Measurements from ENCODE around the gene FBXL7.

Gene FBXL7

DNA sequence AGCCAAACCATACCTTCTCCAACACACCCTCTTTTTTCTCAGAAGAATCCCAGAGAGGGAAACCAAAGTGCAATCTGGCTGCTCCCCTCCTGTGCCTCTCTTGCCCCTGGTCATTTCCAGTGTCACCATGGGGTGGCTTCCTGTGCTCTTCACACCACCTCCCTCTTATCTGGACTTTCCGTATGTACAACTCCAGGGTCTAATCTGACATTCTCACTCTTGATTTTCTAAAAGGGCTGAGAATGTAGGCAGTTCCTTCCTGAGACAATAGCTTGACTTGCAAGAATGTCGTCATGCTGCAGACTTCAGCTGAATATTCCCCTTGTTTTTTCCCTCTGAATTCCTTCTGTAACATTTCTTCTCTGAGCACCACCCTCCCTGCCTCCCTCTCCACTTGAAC lies 110.2 kb downstream of the FBXL7 start:
- Histone ChIP-seq H4K20me1 (ENCODE audit: insufficient read depth, low read length) (no peaks in the 10 kb centered on the region), H3K9me3 (ENCODE audit: insufficient read depth, low read length, severe bottlenecking) (no peaks in the 10 kb centered on the region), H3K27ac (ENCODE audit: low read length) (no peak overlapping the region), H3K4me3 (ENCODE audit: low read depth in 1 of 2, low read length in 2 of 2) (no peak overlapping the region), H3K27me3 (ENCODE audit: insufficient read depth, low read length, poor library complexity) (no peaks in the 10 kb centered on the region), H3K4me1 (ENCODE audit: insufficient read depth, low read length) (no peaks in the 10 kb centered on the region), H3K9ac (ENCODE audit: low read depth, low read length) (no peak overlapping the region), H3K36me3 (ENCODE audit: insufficient read depth, low read length) (no peaks in the 10 kb centered on the region), H2AFZ (ENCODE audit: low read depth, low read length) (no peak overlapping the region), H3K4me2 (ENCODE audit: insufficient read depth, low read length) (no peak overlapping the region), H3K79me2 (ENCODE audit: insufficient read depth, low read length) (peaks cover 5% of the 10 kb centered on the region; the same call in 1 of the 2 replicates)
- no peak for TF ChIP-seq EZH2 (IDR thresholded peaks at IDR 0.05; ENCODE audit: borderline replicate concordance, low read depth, low read length, severe bottlenecking)
- TF ChIP-seq, protein P1, sequence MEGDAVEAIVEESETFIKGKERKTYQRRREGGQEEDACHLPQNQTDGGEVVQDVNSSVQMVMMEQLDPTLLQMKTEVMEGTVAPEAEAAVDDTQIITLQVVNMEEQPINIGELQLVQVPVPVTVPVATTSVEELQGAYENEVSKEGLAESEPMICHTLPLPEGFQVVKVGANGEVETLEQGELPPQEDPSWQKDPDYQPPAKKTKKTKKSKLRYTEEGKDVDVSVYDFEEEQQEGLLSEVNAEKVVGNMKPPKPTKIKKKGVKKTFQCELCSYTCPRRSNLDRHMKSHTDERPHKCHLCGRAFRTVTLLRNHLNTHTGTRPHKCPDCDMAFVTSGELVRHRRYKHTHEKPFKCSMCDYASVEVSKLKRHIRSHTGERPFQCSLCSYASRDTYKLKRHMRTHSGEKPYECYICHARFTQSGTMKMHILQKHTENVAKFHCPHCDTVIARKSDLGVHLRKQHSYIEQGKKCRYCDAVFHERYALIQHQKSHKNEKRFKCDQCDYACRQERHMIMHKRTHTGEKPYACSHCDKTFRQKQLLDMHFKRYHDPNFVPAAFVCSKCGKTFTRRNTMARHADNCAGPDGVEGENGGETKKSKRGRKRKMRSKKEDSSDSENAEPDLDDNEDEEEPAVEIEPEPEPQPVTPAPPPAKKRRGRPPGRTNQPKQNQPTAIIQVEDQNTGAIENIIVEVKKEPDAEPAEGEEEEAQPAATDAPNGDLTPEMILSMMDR (IDR thresholded peaks at IDR 0.05; ENCODE audit: borderline replicate concordance, extremely low read depth, low read length, poor library complexity, severe bottlenecking), result no peak
- no peak for DNase-seq
- no peak for ATAC-seq (ENCODE audit: insufficient read depth, low read depth)

DNA sequence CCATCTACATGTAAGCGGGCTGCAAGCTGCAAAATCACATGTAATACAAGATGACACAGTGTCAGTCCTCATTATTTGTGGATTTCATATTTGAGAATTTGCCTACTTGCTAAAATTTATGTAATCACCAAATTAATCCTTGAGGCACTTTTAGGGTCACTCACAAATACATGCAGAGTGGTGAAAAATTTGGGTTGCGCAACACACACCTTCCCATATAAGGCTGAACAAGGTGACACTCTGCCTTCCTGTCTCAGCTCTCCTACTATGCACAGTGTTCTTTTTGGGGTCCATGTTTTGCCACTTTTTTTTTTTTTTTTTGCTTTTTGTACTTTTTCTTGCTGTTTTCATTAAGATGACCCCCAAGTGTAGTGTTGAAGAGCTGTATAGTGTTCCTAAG lies 111.0 kb downstream of the FBXL7 start:
- DNase-seq, result no peak
- TF ChIP-seq, protein P1 (IDR thresholded peaks at IDR 0.05; ENCODE audit: borderline replicate concordance, extremely low read depth, low read length, poor library complexity, severe bottlenecking), result no peak
- no peak for TF ChIP-seq EZH2 (IDR thresholded peaks at IDR 0.05; ENCODE audit: borderline replicate concordance, low read depth, low read length, severe bottlenecking)
- Histone ChIP-seq H3K9ac (ENCODE audit: low read depth, low read length) (no peak overlapping the region), H3K9me3 (ENCODE audit: insufficient read depth, low read length, severe bottlenecking) (no peaks in the 10 kb centered on the region), H3K4me3 (ENCODE audit: low read depth in 1 of 2, low read length in 2 of 2) (no peak overlapping the region), H3K4me1 (ENCODE audit: insufficient read depth, low read length) (no peaks in the 10 kb centered on the region), H3K4me2 (ENCODE audit: insufficient read depth, low read length) (no peak overlapping the region), H3K27me3 (ENCODE audit: insufficient read depth, low read length, poor library complexity) (no peaks in the 10 kb centered on the region), H3K36me3 (ENCODE audit: insufficient read depth, low read length) (no peaks in the 10 kb centered on the region), H4K20me1 (ENCODE audit: insufficient read depth, low read length) (no peaks in the 10 kb centered on the region), H3K27ac (ENCODE audit: low read length) (no peak overlapping the region), H2AFZ (ENCODE audit: low read depth, low read length) (no peak overlapping the region), H3K79me2 (ENCODE audit: insufficient read depth, low read length) (peaks cover 5% of the 10 kb centered on the region; the same call in 1 of the 2 replicates)
- ATAC-seq (ENCODE audit: insufficient read depth, low read depth), result no peak

DNA sequence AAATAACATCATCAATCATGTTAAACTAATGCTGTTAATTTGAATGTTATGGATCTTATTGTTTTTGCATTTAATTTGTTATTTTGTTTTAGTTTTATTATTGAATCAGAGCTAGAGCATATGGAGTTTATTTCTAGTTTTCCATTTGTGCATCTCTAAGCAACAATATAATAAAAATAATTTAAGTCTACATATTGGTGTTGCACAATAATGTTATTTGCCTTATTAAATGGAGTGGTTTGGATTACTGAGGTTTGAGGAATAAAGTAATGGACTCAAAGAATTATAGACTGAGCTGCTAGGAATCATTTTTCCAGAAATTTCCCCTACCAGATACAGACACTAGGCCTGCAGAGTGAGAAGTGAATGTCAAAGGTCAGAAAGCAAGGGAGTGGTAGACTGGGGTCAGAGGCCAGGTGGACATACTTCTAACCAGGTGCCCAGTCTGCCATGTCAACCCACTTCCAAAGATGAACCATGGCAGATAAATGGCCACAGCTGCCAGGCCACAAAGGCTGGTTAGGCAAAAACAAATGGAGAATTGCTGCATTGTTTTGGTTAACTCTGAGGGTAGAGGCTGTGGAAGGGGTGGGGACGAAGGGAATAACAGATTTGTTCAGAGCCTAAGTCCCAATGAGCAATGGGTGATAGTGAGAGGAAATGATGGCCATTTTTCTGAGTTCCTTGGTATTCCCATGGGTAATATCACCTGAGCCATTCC lies 113.1 kb downstream of the FBXL7 start:
- Histone ChIP-seq H3K79me2 (ENCODE audit: insufficient read depth, low read length) (peaks cover 5% of the 10 kb centered on the region; the same call in 1 of the 2 replicates), H3K4me2 (ENCODE audit: insufficient read depth, low read length) (no peak overlapping the region), H3K36me3 (ENCODE audit: insufficient read depth, low read length) (no peaks in the 10 kb centered on the region), H3K4me3 (ENCODE audit: low read depth in 1 of 2, low read length in 2 of 2) (no peak overlapping the region), H4K20me1 (ENCODE audit: insufficient read depth, low read length) (no peaks in the 10 kb centered on the region), H3K9me3 (ENCODE audit: insufficient read depth, low read length, severe bottlenecking) (no peaks in the 10 kb centered on the region), H3K9ac (ENCODE audit: low read depth, low read length) (no peak overlapping the region), H2AFZ (ENCODE audit: low read depth, low read length) (no peak overlapping the region), H3K27me3 (ENCODE audit: insufficient read depth, low read length, poor library complexity) (no peaks in the 10 kb centered on the region), H3K27ac (ENCODE audit: low read length) (no peak overlapping the region), H3K4me1 (ENCODE audit: insufficient read depth, low read length) (no peaks in the 10 kb centered on the region)
- DNase-seq (no peak), ATAC-seq (ENCODE audit: insufficient read depth, low read depth) (no peak)
- TF ChIP-seq, protein P1 (IDR thresholded peaks at IDR 0.05; ENCODE audit: borderline replicate concordance, extremely low read depth, low read length, poor library complexity, severe bottlenecking), result no peak
- TF ChIP-seq EZH2 (IDR thresholded peaks at IDR 0.05; ENCODE audit: borderline replicate concordance, low read depth, low read length, severe bottlenecking), result no peak

Measured in DND-41 (cell line).